GM12801 (cell line): ENCODE measurements around the gene PXMP2.

Source experiments
- CTCF ChIP-seq: IDR thresholded peaks from one replicate; pipeline ENCODE4 v1.5.1; 2011; ENCODE audit warnings: control low read depth; ENCODE audit not compliant: insufficient read length; ENCODE audit errors: extremely low read depth

Gene PXMP2

GRCh38 chr12:132720606-132721345, 33.4 kb downstream of the PXMP2 start:
- TF ChIP-seq CTCF, result no peak

GRCh38 chr12:132723015-132723763, 35.8 kb downstream of the PXMP2 start:
- no peak for TF ChIP-seq CTCF

- no peak for TF ChIP-seq CTCF
These were observed 36.4 kb downstream of the PXMP2 start for GRCh38 chr12:132723764-132724140.

- TF ChIP-seq CTCF, result no peak
These were observed 37.3 kb downstream of the PXMP2 start for GRCh38 chr12:132724506-132725241.

- no peak for TF ChIP-seq CTCF
These were observed 39.0 kb downstream of the PXMP2 start for GRCh38 chr12:132726386-132726785.

GRCh38 chr12:132727091-132727794, 39.9 kb downstream of the PXMP2 start:
- TF ChIP-seq CTCF, result no peak

- no peak for TF ChIP-seq CTCF
These were observed 41.1 kb downstream of the PXMP2 start for GRCh38 chr12:132728502-132728901.
